NCI-H187 treated with DMSO at 0.1 percent for 48 hours (cell line): Measurements from ENCODE around the gene PACRG.

Experiments
- DNase-seq: peaks from one replicate; lab custom pipeline; 2025; lab: John Stamatoyannopoulos, UW

PACRG gene

GRCh38 chr6:163354085-163354484 is 626.3 kb downstream of the PACRG start:
- no peak for DNase-seq

- no peak for DNase-seq
Observed at GRCh38 chr6:163354761-163355425, 627.1 kb downstream of the PACRG start.

GRCh38 chr6:163355426-163355991 is 627.7 kb downstream of the PACRG start:
- no peak for DNase-seq

- DNase-seq: no peak
Observed at GRCh38 chr6:163356324-163356723, 628.5 kb downstream of the PACRG start.

- DNase-seq: no peak
Observed at GRCh38 chr6:163356743-163357142, 629.0 kb downstream of the PACRG start.

- DNase-seq: no peak
Observed at GRCh38 chr6:163364641-163365040, 636.9 kb downstream of the PACRG start.
